ENCODE results near the gene CORO2B.

The CORO2B gene

DNA sequence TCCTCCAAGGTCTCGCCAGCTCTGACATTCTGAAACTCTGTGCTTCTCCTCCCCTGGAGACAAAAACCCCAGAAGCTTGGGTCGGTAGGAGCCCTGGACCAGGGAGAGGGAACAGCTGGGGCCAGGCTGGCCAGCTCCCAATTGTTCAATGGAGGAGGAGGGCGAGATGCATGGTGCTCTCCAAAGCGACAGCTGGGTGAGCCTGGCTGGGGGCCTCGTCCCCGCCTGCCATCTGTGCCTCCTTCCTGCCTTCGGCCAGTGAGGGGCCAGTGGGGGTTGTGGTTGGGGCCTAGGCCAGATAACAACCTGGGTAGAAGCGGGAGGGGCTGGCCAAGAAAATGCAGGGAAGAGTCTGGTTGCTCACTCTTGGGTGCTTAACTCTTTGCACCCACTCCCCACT, 79.4 kb downstream of the CORO2B start:
- H3K36me3 ChIP-seq (ENCODE audit: insufficient read depth, insufficient read length, low read length): no peaks in the 10 kb centered on the region
- peaks cover 10% of the 10 kb centered on the region for H3K4me1 ChIP-seq (ENCODE audit: insufficient read depth, insufficient read length)
- H3K27me3 ChIP-seq (ENCODE audit: insufficient read depth, insufficient read length): no peaks in the 10 kb centered on the region
- H3K9me3 ChIP-seq (ENCODE audit: insufficient read depth, low read length): no peaks in the 10 kb centered on the region
- no peak overlapping the region for H3K9ac ChIP-seq (ENCODE audit: insufficient read length, low read depth)
- DNase-seq (ENCODE audit: low read depth, low spot score): no peak
- H3K4me3 ChIP-seq (ENCODE audit: insufficient read length, low read depth): no peak overlapping the region
- TF ChIP-seq ZNF274 (IDR thresholded peaks at IDR 0.05; ENCODE audit: low read depth, low read length) (no peak), SUZ12 (IDR thresholded peaks at IDR 0.05; ENCODE audit: extremely low read depth, insufficient read depth, insufficient read length) (no peak), YY1 (IDR thresholded peaks at IDR 0.05; ENCODE audit: insufficient read depth, insufficient read length) (no peak)

DNA sequence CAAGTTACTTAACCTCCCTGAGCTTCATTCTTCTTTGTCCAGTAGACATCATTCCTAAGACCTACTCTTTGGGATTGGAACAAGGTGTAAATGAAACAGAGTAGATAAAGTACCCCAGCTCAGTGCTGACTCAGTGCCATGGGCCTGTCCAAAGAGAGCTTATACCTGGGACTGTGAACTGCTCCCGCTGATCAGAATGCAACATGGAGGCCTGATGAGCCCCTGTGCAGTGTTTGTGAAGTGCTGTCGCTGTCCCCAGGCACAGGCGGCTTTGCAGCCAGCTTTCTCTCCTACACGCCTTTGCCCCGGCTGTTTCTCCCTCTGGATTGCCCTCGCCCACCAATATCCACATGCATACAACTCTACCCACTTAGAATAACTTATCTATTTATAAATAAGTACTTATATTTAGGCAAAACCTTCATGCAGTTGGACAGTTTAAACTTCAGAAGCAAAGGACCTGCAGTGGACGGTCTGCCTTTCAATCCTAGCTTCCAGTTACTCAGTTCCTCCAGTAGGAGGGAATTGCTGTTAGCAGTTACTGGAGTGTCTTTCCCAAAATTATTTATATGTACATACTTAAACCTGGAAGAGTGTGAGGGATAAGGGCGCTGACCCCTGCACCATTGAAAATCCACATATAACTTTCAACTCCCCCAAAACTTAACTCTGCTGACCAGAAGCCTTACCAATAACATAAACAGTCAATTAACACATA, 80.0 kb downstream of the CORO2B start:
- TF ChIP-seq SUZ12 (IDR thresholded peaks at IDR 0.05; ENCODE audit: extremely low read depth, insufficient read depth, insufficient read length) (no peak), YY1 (IDR thresholded peaks at IDR 0.05; ENCODE audit: insufficient read depth, insufficient read length) (no peak)
- H3K9ac ChIP-seq (ENCODE audit: insufficient read length, low read depth): no peak overlapping the region
- no peaks in the 10 kb centered on the region for H3K9me3 ChIP-seq (ENCODE audit: insufficient read depth, low read length)
- H3K4me1 ChIP-seq (ENCODE audit: insufficient read depth, insufficient read length): peaks cover 10% of the 10 kb centered on the region
- H3K36me3 ChIP-seq (ENCODE audit: insufficient read depth, insufficient read length, low read length): no peaks in the 10 kb centered on the region
- no peaks in the 10 kb centered on the region for H3K27me3 ChIP-seq (ENCODE audit: insufficient read depth, insufficient read length)
- H3K4me3 ChIP-seq (ENCODE audit: insufficient read length, low read depth): no peak overlapping the region
- DNase-seq (ENCODE audit: low read depth, low spot score): no peak

- Histone ChIP-seq H3K36me3 (ENCODE audit: insufficient read depth, insufficient read length, low read length) (no peaks in the 10 kb centered on the region), H3K4me1 (ENCODE audit: insufficient read depth, insufficient read length) (peaks cover 5% of the 10 kb centered on the region), H3K4me3 (ENCODE audit: insufficient read length, low read depth) (no peak overlapping the region), H3K9me3 (ENCODE audit: insufficient read depth, low read length) (no peaks in the 10 kb centered on the region), H3K27me3 (ENCODE audit: insufficient read depth, insufficient read length) (no peaks in the 10 kb centered on the region), H3K9ac (ENCODE audit: insufficient read length, low read depth) (no peak overlapping the region)
- TF ChIP-seq ZNF274 (IDR thresholded peaks at IDR 0.05; ENCODE audit: low read depth, low read length): no peak
- no peak for TF ChIP-seq YY1 (IDR thresholded peaks at IDR 0.05; ENCODE audit: insufficient read depth, insufficient read length)
- no peak for TF ChIP-seq SUZ12 (IDR thresholded peaks at IDR 0.05; ENCODE audit: extremely low read depth, insufficient read depth, insufficient read length)
- no peak for DNase-seq (ENCODE audit: low read depth, low spot score)
Observed at GRCh38 chr15:68663526-68663925, 84.7 kb downstream of the CORO2B start.

DNA sequence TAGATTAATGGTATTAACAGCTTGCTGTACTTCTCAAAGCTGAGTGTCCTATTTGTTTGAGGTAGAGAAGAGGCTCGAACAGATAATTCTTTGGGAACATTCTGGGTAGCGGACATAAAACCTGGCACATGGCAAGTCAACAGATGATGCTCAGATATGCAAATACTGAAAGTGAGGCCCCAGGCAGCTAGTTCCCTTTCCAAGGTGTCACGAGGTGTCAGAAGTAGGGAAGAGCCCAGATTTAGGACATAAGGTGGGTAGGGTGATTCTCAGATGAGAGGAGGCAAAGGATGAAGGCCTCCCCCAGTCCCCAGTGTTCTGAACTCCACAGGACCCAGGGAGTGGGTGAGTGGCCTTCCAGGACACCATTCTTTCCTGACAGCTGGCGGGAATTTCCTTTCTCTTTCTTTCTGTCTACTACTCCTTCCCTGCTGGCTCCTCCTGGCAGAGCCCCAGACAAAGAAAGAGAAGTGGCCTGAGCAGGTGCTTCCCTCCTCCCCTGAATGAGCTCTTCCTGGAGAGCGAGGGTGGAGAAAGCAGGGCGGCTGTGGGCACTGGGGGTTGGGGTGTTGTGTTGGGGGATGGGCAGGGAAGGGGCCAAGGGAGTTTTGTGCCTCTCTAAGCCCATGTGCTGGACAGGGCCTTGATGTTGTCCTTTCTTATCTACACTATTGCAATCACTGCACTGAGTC, 87.5 kb downstream of the CORO2B start:
- DNase-seq (ENCODE audit: low read depth, low spot score): no peak
- no peak overlapping the region for H3K9ac ChIP-seq (ENCODE audit: insufficient read length, low read depth)
- H3K36me3 ChIP-seq (ENCODE audit: insufficient read depth, insufficient read length, low read length): no peaks in the 10 kb centered on the region
- no peaks in the 10 kb centered on the region for H3K9me3 ChIP-seq (ENCODE audit: insufficient read depth, low read length)
- no peak for TF ChIP-seq YY1 (IDR thresholded peaks at IDR 0.05; ENCODE audit: insufficient read depth, insufficient read length)
- no peak for TF ChIP-seq SUZ12 (IDR thresholded peaks at IDR 0.05; ENCODE audit: extremely low read depth, insufficient read depth, insufficient read length)
- TF ChIP-seq ZNF274 (IDR thresholded peaks at IDR 0.05; ENCODE audit: low read depth, low read length): no peak
- no peaks in the 10 kb centered on the region for H3K27me3 ChIP-seq (ENCODE audit: insufficient read depth, insufficient read length)
- no peak overlapping the region for H3K4me3 ChIP-seq (ENCODE audit: insufficient read length, low read depth)
- peaks cover 5% of the 10 kb centered on the region for H3K4me1 ChIP-seq (ENCODE audit: insufficient read depth, insufficient read length)

GRCh38 chr15:68666812-68667450, 88.1 kb downstream of the CORO2B start:
- no peaks in the 10 kb centered on the region for H3K9me3 ChIP-seq (ENCODE audit: insufficient read depth, low read length)
- no peak overlapping the region for H3K4me3 ChIP-seq (ENCODE audit: insufficient read length, low read depth)
- H3K9ac ChIP-seq (ENCODE audit: insufficient read length, low read depth): no peak overlapping the region
- no peak for DNase-seq (ENCODE audit: low read depth, low spot score)
- H3K36me3 ChIP-seq (ENCODE audit: insufficient read depth, insufficient read length, low read length): no peaks in the 10 kb centered on the region
- peaks cover 5% of the 10 kb centered on the region for H3K4me1 ChIP-seq (ENCODE audit: insufficient read depth, insufficient read length)
- TF ChIP-seq SUZ12 (IDR thresholded peaks at IDR 0.05; ENCODE audit: extremely low read depth, insufficient read depth, insufficient read length): no peak
- no peak for TF ChIP-seq YY1 (IDR thresholded peaks at IDR 0.05; ENCODE audit: insufficient read depth, insufficient read length)
- no peak for TF ChIP-seq ZNF274 (IDR thresholded peaks at IDR 0.05; ENCODE audit: low read depth, low read length)
- no peaks in the 10 kb centered on the region for H3K27me3 ChIP-seq (ENCODE audit: insufficient read depth, insufficient read length)

GRCh38 chr15:68667800-68668625, 89.2 kb downstream of the CORO2B start:
- TF ChIP-seq ZNF274 (IDR thresholded peaks at IDR 0.05; ENCODE audit: low read depth, low read length) (no peak), SUZ12 (IDR thresholded peaks at IDR 0.05; ENCODE audit: extremely low read depth, insufficient read depth, insufficient read length) (no peak), YY1 (IDR thresholded peaks at IDR 0.05; ENCODE audit: insufficient read depth, insufficient read length) (no peak)
- Histone ChIP-seq H3K36me3 (ENCODE audit: insufficient read depth, insufficient read length, low read length) (no peaks in the 10 kb centered on the region), H3K4me3 (ENCODE audit: insufficient read length, low read depth) (no peak overlapping the region), H3K9me3 (ENCODE audit: insufficient read depth, low read length) (no peaks in the 10 kb centered on the region), H3K27me3 (ENCODE audit: insufficient read depth, insufficient read length) (no peaks in the 10 kb centered on the region), H3K9ac (ENCODE audit: insufficient read length, low read depth) (no peak overlapping the region), H3K4me1 (ENCODE audit: insufficient read depth, insufficient read length) (peaks cover 5% of the 10 kb centered on the region)
- no peak for DNase-seq (ENCODE audit: low read depth, low spot score)

Measured in NT2/D1 (cell line).